ENCODE results near the gene AHNAK.

- TF ChIP-seq EZH2 (IDR thresholded peaks at IDR 0.05; ENCODE audit: insufficient read depth, poor library complexity, severe bottlenecking) = no peak
- no peak for TF ChIP-seq EZH2phosphoT487 (IDR thresholded peaks at IDR 0.05; ENCODE audit: insufficient read depth, low read depth)
These were observed 14.0 kb upstream of the AHNAK start for GRCh38 chr11:62560566-62561103.
